Erythroblast (primary cell): Measurements from ENCODE around the gene CSTPP1.

Source experiments
- GATA1 ChIP-seq: IDR thresholded peaks from 2 replicates; pipeline ENCODE4 v1.6.1; 2011; ENCODE audit warnings: low read depth, mild to moderate bottlenecking, control low read depth, low read length, moderate library complexity
- POLR2A ChIP-seq: IDR thresholded peaks from 2 replicates; pipeline ENCODE4 v1.6.1; 2011; ENCODE audit warnings: mild to moderate bottlenecking, low read length

GRCh38 chr11:47180006-47180787 lies 243.6 kb downstream of the CSTPP1 start:
- TF ChIP-seq POLR2A (no peak), GATA1 (no peak)
